Ammon's horn (tissue), 1 donor: ENCODE measurements around the gene ELK3.
"Not testable (repeated sequence)": the region's sequence is repeated elsewhere in the genome, so short reads cannot be mapped to it uniquely, and the experiment has no call there.

ENCODE experiments used
- DNase-seq: peaks from one replicate; pipeline ENCODE4 v3.0.0-alpha.2; 2016; ENCODE audit warnings: low spot score

ELK3 gene

GRCh38 chr12:96310067-96310466, 115.9 kb downstream of the ELK3 start:
- no peak for DNase-seq

DNA sequence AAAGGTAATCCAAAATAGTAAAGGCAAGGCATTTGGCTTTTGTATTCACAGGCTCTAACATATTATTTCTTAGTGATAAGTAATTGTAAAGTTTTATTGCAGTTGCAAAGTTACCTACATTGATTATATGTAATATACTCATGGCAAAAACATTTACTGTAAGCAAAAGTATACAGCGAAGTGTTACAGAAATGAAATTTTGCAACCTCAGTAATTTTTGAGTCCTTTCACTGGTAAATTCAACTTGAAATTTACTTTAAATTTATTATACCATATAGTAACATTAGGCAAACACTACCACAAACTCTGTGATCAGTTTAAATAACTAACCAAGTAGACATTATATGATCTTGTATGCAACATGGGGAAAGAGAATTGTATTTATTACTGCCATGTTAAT, 117.0 kb downstream of the ELK3 start:
- DNase-seq, result no peak

- no peak for DNase-seq
These were observed 119.4 kb downstream of the ELK3 start for GRCh38 chr12:96313606-96314005.

DNA sequence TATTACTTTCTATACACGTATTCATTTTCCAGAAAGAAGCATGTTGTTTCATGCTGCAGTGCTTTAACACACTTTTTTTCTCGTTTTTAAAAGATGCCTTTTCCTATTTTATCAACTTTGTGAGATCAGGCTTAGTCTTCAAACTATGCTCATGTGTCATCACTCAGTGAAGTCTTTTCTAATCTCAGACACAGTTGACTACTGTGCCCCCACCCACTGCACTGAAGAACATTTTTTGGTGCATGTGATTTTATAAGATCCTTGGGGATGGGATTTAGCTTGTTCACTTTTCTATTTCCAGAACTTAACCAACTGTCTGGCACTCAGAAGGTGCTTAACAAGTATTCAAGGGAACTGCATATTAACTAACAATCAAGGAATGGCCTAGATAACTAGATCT, 120.5 kb downstream of the ELK3 start:
- no peak for DNase-seq

DNA sequence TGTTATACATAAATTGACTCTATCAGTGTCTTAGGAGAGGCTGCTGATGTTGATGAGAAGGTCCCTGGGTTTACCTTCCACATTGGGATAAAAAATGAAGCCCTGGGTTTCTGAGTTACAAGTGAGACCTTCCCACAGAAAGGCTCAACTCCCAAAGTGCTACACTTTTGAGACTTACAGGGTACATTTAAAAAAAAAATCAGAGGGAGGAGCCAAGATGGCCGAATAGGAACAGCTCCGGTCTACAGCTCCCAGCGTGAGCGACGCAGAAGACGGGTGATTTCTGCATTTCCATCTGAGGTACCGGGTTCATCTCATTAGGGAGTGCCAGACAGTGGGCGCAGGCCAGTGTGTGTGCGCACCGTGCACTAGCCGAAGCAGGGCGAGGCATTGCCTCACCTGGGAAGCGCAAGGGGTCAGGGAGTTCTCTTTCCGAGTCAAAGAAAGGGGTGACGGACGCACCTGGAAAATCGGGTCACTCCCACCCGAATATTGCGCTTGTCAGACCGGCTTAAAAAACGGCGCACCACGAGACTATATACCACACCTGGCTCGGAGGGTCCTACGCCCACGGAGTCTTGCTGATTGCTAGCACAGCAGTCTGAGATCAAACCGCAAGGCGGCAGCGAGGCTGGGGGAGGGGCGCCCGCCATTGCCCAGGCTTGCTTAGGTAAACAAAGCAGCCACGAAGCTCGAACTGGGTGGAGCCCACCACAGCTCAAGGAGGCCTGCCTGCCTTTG, 121.7 kb downstream of the ELK3 start:
- DNase-seq, result not testable (repeated sequence)

GRCh38 chr12:96317801-96318200, 123.6 kb downstream of the ELK3 start:
- DNase-seq, result not testable (repeated sequence)
